Stimulated activated naive CD8-positive, alpha-beta T cell treated with anti-CD3 and anti-CD28 coated beads, Interleukin-15, Interleukin-2, amounts not matched to agents 100 ng/mL and 50 ng/mL, for 24 hours (primary cell): ENCODE results near the gene MYO7B.

ENCODE experiments used
- H3K27ac Mint-ChIP-seq: one replicate; pipeline ENCODE4 v1.8.0; 2021; ENCODE audit warnings: mild to moderate bottlenecking, mixed read lengths
- H3K27me3 Mint-ChIP-seq: one replicate; pipeline ENCODE4 v1.8.0; 2021; ENCODE audit warnings: mixed read lengths
- H3K36me3 Mint-ChIP-seq: one replicate; pipeline ENCODE4 v1.8.0; 2021; ENCODE audit warnings: low read depth, mixed read lengths
- H3K4me1 Mint-ChIP-seq: one replicate; pipeline ENCODE4 v1.8.0; 2021; ENCODE audit warnings: low read depth, mixed read lengths
- H3K4me3 Mint-ChIP-seq: one replicate; pipeline ENCODE4 v1.8.0; 2021; ENCODE audit warnings: mild to moderate bottlenecking, mixed read lengths
- H3K9me3 Mint-ChIP-seq: one replicate; pipeline ENCODE4 v1.8.0; 2021; ENCODE audit warnings: mixed read lengths

Gene MYO7B

DNA sequence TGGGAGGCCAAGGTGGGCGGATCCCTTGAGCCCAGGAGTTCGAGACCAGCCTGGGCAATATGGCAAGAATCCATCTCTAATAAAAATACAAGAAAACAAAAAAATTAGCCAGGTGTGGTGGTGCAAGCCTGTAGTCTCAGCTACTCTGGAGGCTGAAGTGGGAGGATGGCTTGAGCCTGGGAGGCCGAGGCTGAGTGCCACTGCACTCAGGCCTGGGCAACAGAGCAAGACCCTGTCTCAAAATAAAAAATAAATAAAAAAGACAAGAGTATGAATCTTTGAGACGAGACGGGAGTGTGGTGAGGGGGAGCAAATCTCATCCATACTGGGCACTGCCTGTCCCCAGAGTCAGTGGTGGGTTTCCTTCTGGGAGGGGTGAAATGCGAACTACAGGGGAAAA is 122.7 kb downstream of the MYO7B start:
- Mint-ChIP-seq H3K36me3 (no peaks in the 10 kb centered on the region), H3K9me3 (no peaks in the 10 kb centered on the region), H3K27ac (no peak overlapping the region), H3K4me1 (no peaks in the 10 kb centered on the region), H3K27me3 (peaks cover 8% of the 10 kb centered on the region), H3K4me3 (no peak overlapping the region)

DNA sequence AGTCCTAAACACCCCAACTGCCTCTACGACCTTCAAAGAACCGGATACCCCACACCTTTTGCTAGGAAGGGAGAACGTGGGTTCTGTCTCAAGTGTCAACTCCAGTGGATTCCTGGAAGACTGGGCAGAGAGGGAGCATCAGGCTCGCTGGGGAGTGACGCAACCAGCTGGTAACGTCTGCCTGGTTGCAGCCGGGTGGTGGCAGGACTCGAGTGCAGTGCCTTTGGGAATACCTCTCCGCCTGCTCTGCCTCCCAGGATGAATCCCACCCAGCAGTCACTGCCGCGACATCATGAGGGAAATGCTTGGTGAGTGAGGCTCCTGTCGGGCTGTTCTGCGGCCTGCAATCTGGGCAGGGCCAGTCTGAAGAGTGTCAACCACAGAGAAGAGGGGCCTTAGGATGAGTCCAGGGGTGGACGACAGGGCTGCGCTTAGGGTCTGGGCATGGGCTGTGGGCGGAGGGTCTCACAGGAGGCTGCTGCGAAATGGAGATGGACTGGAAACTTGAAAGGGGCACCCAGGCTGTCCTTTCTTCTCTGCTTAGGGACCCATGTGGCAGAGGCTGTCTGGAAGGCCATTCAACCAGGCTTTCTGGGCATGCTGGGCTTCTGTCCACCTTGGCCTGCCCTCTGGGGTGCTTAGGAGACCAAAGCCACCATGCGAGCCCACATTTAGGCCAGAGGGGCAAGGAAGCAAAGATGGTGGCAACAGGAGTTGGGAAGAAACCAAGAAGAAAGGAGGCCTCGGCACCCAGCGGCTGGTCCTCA is 123.3 kb downstream of the MYO7B start:
- Mint-ChIP-seq H3K4me1 (no peaks in the 10 kb centered on the region), H3K27ac (no peak overlapping the region), H3K9me3 (no peaks in the 10 kb centered on the region), H3K36me3 (no peaks in the 10 kb centered on the region), H3K4me3 (no peak overlapping the region), H3K27me3 (peaks cover 15% of the 10 kb centered on the region)

DNA sequence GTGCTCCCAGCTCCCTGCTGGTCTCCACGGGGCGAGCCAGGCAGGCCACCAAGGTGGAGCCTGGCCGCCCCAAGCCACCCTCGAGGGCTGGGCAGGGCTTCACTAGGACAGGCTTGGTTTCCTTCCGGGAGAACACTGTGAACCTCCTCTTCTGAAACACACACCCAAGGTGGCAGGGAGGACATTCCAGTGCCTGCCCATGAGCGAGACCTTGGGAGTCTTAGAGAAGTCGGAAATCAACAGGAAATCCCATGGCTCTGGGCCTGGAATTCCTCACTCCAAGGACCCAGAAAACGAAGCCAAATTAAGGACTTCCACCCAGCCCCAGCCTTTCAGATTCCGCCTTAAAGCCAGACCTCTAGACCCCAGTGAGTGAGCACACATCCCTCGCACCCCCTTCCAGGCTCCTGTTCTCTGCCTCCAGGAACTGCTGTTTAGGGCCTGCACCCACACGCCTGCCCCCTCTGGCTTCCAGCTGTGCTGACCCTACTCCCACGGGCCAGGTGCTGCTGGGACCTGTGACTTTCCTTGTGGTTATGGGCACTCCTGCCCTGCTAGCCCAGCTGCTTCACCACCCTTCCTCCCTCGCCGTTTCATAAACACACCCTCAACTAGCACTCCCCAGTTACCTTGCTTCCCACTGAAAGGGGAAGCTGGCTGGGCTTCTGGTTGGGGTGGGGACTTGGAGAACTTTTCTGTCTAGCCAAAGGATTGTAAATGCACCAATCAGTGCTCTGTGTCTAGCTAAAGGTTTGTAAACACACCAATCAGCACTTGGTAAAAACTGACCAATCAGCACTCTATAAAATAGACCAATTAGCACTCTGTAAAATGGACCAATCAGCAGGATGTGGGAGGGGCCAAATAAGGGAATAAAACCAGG is 124.2 kb downstream of the MYO7B start:
- H3K27me3 Mint-ChIP-seq = peaks cover 16% of the 10 kb centered on the region
- H3K36me3 Mint-ChIP-seq = no peaks in the 10 kb centered on the region
- H3K27ac Mint-ChIP-seq = no peak overlapping the region
- no peak overlapping the region for H3K4me3 Mint-ChIP-seq
- no peaks in the 10 kb centered on the region for H3K9me3 Mint-ChIP-seq
- no peaks in the 10 kb centered on the region for H3K4me1 Mint-ChIP-seq

DNA sequence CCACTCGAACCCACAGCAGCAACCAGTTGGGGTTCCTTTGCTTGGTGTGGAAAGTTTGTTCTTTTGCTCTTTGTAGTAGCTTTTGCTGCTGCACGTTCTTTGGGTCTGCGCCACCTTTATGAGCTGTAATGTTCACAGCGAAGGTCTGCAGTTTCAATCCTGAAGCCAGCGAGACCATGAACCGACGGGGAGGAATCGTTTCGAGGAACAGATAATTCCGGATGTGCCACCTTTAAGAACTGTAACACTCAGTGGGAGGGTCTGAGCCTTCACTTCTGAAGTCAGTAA is 124.8 kb downstream of the MYO7B start:
- no peaks in the 10 kb centered on the region for H3K4me1 Mint-ChIP-seq
- no peak overlapping the region for H3K27ac Mint-ChIP-seq
- H3K4me3 Mint-ChIP-seq = no peak overlapping the region
- H3K36me3 Mint-ChIP-seq = no peaks in the 10 kb centered on the region
- peaks cover 22% of the 10 kb centered on the region for H3K27me3 Mint-ChIP-seq
- no peaks in the 10 kb centered on the region for H3K9me3 Mint-ChIP-seq

DNA sequence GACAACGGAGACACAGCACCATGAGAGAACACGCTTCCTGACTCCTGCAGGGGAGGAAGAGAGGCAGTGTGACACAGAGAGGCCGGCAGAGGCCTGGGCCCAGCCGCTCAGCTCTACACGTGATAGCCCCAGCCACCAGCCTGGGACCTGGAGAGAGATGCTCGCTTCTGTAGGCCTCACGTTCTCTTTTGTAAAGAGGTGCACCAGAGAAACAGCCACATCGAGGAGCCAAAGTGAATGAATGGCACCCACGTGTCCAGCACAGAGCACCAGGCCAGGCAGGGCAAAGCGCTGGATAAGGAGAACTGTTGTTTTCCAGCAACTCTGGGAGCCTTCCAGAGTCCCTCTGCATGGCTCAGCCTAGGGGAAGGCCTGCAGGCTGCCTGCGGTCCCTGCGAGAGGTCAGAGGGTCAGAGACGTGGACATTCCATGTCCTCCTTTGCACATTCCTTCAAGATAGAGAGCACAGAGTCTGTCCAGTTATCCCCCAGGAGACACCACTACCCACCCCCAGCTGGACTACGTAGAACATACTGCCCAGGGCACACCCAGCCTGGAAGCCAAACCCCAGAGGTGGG is 125.7 kb downstream of the MYO7B start:
- H3K27me3 Mint-ChIP-seq = peaks cover 29% of the 10 kb centered on the region
- H3K27ac Mint-ChIP-seq = no peak overlapping the region
- H3K36me3 Mint-ChIP-seq = no peaks in the 10 kb centered on the region
- H3K4me1 Mint-ChIP-seq = no peaks in the 10 kb centered on the region
- H3K4me3 Mint-ChIP-seq = no peak overlapping the region
- H3K9me3 Mint-ChIP-seq = no peaks in the 10 kb centered on the region

DNA sequence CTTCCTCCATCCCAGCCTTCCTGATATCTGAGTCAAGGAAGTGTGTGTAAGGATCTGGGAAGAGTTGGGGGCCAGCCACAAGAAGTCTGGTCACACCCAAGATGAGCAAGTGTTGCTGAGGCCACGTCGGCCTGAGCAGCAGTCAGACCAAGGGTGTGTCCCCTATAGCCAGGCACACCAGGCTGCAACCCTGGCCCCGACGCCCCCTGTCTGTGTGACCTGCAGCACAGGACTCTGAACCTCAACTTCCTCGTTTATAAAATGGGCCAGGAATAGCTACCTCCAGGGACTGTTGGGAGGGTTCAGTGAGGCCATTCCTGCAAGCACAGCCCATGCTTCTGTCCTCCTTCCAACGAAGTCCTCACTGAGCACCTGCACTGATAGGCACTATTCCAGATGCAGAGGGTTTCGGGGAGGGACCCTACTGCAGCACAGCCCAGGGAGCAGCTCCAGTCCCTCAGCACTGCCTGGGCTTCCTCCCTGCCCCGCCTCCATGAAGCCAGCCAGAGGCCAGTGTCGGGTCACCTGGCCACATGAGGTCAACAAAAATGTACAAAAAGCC is 126.5 kb downstream of the MYO7B start:
- Mint-ChIP-seq H3K27ac (no peak overlapping the region), H3K4me1 (no peaks in the 10 kb centered on the region), H3K4me3 (no peak overlapping the region), H3K9me3 (no peaks in the 10 kb centered on the region), H3K36me3 (no peaks in the 10 kb centered on the region), H3K27me3 (peaks cover 37% of the 10 kb centered on the region)

DNA sequence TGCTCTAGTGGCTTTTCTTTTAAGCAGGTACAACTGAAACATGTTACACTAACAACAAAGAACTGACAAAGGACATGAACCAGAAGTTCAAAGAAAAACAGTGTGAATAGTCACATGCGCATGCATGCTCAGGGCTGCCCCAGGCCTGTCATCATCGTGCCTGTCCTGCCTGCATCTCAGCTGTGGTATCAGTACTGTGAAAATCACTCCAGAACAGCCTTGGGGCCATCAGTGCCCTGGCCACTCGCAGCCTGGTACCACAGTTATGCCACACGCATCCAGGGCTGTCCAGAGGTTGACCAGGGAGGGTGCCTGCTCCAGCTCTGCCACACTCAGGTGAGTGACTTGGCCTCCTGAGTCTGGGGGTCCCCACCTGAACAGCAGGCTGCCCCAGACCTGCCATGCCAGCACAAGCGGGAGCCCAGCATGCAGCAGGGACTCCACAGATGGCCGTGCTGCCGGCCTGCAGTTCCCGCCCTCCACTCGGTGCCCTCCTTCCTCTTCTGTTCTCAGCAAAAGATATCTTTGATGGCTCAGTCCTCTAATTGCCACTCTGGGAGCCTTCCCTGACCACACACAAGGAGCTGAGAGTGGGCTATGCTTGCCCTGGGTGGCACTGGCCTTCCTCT is 127.6 kb downstream of the MYO7B start:
- H3K9me3 Mint-ChIP-seq = no peaks in the 10 kb centered on the region
- no peak overlapping the region for H3K27ac Mint-ChIP-seq
- peaks cover 47% of the 10 kb centered on the region for H3K27me3 Mint-ChIP-seq
- no peaks in the 10 kb centered on the region for H3K36me3 Mint-ChIP-seq
- H3K4me3 Mint-ChIP-seq = no peak overlapping the region
- H3K4me1 Mint-ChIP-seq = no peaks in the 10 kb centered on the region

DNA sequence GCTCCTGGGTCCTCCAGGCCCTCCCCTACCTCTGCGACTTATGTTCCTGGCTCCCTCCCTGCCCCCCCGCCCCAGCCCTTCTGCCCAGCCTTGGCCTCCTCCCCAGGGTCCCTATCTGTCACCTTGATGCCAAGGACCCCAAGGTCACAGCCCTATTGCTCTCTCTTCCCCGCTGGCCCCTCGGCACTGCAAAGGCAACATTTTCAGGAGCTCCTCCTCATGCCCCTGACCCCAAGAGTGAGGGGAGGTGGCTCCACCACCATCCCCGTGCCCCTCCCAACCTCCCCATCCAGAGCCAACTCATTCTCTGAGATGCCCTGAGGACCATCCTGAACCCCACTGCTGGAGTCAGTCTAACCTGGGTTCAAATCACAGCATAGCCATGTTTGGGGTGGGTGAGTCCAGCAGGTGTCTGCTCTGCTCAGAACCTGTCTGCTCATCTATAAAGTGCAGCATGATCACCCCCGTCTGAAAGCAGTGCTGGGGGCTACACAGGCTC is 128.1 kb downstream of the MYO7B start:
- Mint-ChIP-seq H3K27ac (no peak overlapping the region), H3K4me1 (no peaks in the 10 kb centered on the region), H3K9me3 (no peaks in the 10 kb centered on the region), H3K36me3 (no peaks in the 10 kb centered on the region), H3K27me3 (peaks cover 47% of the 10 kb centered on the region), H3K4me3 (no peak overlapping the region)

DNA sequence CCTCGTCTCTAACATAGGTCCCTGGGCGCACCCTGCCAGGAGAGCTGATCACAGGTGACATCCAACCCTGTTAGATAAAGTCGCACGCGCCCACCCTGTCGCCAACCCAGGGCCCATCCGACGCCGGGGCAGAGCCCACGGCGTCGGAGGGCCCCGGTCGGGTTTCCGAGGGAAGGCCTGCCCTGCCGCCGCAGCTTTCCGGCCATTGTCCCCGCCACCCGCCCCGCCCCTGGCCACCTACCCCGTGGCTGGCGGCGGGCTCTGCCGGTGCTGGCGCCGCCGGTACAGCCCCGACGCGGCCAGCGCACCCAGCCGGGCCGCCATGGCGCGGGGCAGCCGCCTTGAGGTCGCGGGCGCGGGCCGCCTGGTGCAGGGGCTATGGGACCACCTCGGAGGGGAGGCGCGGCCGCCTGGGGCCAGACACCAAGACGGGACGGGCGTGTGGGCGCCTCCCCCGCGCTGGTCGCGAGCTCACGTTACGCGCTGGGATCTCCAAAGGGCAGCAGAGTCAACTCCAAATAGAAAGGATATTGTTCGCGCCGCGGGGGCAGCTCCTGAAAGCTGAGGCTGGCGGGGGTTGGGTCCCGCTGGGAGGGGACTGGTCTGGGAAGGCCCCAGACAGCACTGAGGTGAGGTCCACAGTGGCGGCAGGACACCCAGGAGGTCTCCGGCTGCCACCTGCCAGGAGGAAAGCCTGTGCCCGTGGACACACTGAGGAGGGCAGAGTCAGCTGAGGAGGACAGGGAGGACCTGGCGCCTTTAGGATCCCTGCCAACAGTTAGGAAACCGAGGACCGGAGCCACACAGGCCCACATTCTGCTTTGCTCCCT is 128.8 kb downstream of the MYO7B start:
- H3K4me1 Mint-ChIP-seq = no peaks in the 10 kb centered on the region
- H3K36me3 Mint-ChIP-seq = no peaks in the 10 kb centered on the region
- H3K4me3 Mint-ChIP-seq = no peak overlapping the region
- peaks cover 52% of the 10 kb centered on the region for H3K27me3 Mint-ChIP-seq
- H3K9me3 Mint-ChIP-seq = no peaks in the 10 kb centered on the region
- H3K27ac Mint-ChIP-seq = no peak overlapping the region

DNA sequence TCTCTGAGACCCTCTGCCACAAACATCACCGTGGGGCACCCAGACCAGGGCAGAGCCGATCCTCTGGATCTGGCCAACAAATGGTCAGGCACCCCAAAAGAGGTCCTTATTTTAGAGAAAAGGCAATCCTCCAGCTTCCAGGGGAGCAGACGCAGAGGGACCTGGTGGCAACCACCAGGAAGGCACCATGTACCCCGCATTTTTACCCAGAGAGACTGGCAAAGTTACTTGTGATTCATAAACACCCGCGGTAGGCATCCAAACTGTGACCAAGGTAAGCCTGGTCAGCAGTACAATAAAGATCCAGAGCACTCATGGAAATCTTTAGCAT is 129.4 kb downstream of the MYO7B start:
- Mint-ChIP-seq H3K9me3 (no peaks in the 10 kb centered on the region), H3K4me3 (no peak overlapping the region), H3K4me1 (no peaks in the 10 kb centered on the region), H3K27ac (no peak overlapping the region), H3K36me3 (no peaks in the 10 kb centered on the region), H3K27me3 (peaks cover 55% of the 10 kb centered on the region)

DNA sequence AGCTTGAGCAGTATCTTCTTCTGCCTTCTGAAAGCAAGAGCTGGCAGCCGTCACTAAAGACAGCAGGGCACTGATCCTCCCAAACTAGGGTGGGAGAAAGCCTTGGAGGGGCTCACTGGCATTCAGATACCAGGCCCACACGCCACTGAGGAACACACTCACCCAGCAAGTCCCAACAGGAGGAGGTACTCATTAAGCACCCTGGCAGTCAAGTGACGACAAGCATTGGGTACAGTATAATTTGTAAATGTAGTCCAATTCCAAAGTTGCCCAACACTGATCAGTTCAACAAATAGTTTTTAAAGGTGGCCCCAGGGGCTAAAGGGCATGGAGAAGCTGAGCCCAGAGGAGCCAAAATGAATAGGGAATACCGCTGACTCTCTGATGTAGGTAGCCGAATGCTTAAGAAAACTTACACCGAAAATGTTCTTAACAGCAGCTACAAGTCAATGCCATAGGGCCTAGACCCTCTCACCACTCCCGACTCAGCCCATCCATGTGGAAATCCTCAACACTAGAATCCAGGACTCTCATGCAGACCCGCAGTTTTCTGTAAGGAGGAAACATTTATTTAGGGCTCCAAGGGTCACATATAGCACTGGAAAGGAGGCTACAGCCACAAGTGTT is 129.9 kb downstream of the MYO7B start:
- Mint-ChIP-seq H3K27me3 (peaks cover 60% of the 10 kb centered on the region), H3K36me3 (no peaks in the 10 kb centered on the region), H3K27ac (no peak overlapping the region), H3K9me3 (no peaks in the 10 kb centered on the region), H3K4me1 (no peaks in the 10 kb centered on the region), H3K4me3 (no peak overlapping the region)

DNA sequence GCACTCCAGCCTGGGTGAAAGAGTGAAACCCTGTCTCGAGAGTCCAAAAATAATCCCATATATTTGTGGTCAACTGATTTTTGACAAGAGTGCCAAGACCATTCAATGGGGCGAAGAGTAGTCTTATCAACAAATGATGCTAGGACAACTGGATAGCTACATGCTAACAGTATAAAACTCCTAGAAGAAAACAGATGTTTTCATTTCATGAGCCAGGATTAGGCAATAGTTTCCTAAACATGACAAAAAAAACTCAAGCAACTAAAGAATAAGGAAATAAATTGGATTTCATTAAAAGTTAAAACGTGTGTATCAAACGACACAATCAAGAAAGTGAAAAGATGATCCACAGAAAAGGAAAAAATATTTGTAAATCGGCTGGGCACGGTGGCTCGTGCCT is 133.6 kb downstream of the MYO7B start:
- H3K4me1 Mint-ChIP-seq = no peaks in the 10 kb centered on the region
- H3K27ac Mint-ChIP-seq = no peak overlapping the region
- H3K9me3 Mint-ChIP-seq = no peaks in the 10 kb centered on the region
- H3K27me3 Mint-ChIP-seq = peaks cover 67% of the 10 kb centered on the region
- H3K36me3 Mint-ChIP-seq = no peaks in the 10 kb centered on the region
- H3K4me3 Mint-ChIP-seq = no peak overlapping the region

DNA sequence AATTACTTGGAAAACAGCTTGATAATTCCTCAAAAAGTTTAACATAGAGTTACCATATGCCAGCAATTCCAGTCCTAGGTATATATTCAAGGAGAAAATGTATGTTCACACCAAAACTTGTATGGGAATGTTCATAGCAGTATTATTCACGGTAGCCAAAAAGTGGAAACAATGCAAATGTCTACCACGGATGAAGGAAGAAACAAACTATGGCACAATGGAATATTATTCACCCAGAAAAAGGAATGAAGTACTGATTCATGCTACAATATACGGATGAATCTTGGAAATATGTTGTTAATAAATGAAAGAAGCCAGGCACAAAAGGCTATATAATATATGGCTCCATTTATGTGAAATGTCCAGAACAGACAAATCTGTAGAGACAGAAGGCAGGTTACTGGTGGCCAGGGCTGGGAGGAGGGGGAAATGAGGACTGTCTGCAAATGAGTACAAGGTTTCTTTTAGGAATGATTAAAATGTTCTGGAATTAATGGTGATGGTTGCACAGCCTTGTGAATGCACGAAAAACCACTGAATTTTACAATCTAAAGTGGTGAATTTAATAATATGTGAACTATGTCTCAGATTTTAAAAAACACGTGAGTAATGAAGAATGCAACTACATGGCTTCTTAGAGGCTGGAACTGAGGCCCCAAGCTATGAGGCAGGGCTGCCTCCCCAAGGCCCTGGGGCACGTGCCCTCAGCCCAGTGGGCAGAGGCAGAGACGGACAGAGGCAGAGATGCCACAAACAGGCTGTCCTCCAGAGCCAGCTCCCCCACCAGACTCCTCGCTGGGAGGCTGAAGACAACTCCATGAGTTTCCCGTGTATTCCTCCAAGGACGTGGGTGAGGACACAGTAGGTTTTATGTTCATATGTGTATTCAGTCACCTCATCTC is 134.8 kb downstream of the MYO7B start:
- no peaks in the 10 kb centered on the region for H3K36me3 Mint-ChIP-seq
- no peak overlapping the region for H3K27ac Mint-ChIP-seq
- peaks cover 66% of the 10 kb centered on the region for H3K27me3 Mint-ChIP-seq
- no peak overlapping the region for H3K4me3 Mint-ChIP-seq
- H3K4me1 Mint-ChIP-seq = no peaks in the 10 kb centered on the region
- no peaks in the 10 kb centered on the region for H3K9me3 Mint-ChIP-seq
